Gastrocnemius medialis (tissue), 4 donors: Measurements from ENCODE around the gene SLC10A7. TPM values are rescaled to one million over a fixed set of nuclear protein-coding genes. Genes with fewer than 3 reads are reported as not detected.

Experiments used
- ATAC-seq, 2 donors: fragments of 150-250 bp; one replicate each; pipeline ENCODE4 v1.9.1; 2016
- DNase-seq, 2 donors: peaks; one replicate each; pipeline ENCODE4 v3.0.0-alpha.2; 2019
- H3K27ac ChIP-seq, 4 donors: fragments of 200-600 bp; sonication (generic); 1 replicate in 1 of 4; 2 replicates in 3 of 4; pipeline ENCODE4 v1.5.1; 2016 to 2018; ENCODE audit warnings: mild to moderate bottlenecking in 2 of 4, moderate library complexity in 1 of 4
- H3K27me3 ChIP-seq, 3 donors: fragments of 200-600 bp; sonication (generic) in 2 of 3; 1 replicate in 1 of 3; 2 replicates in 2 of 3; pipeline versions ENCODE4 v1.5.1 to v1.6.0; 2016 to 2019; ENCODE audit warnings: mild to moderate bottlenecking in 1 of 3, moderate library complexity in 1 of 3
- H3K36me3 ChIP-seq, 2 donors: fragments of 200-600 bp; sonication (generic) in 1 of 2; one replicate each; pipeline ENCODE4 v1.5.1; 2017 to 2018
- H3K4me1 ChIP-seq, 2 donors: fragments of 200-600 bp; sonication (generic) in 1 of 2; one replicate each; pipeline ENCODE4 v1.5.1; 2016 to 2017; ENCODE audit warnings: mild to moderate bottlenecking in 2 of 2
- H3K4me3 ChIP-seq, 4 donors: fragments of 200-600 bp; sonication (generic) in 3 of 4; 1 replicate in 1 of 4; 2 replicates in 3 of 4; pipeline ENCODE4 v1.5.1; 2016 to 2019; ENCODE audit warnings: mild to moderate bottlenecking in 2 of 4
- H3K9me3 ChIP-seq, 3 donors: fragments of 200-600 bp; sonication (generic) in 2 of 3; 1 replicate in 1 of 3; 2 replicates in 2 of 3; pipeline ENCODE4 v1.5.1; 2016 to 2019
- CTCF ChIP-seq, 5 experiments: fragments of 450-650 bp in 3 of 5; fragments of 200-600 bp in 2 of 5; sonication (generic) in 2 of 5; IDR thresholded peaks in 4 of 5; conservative IDR thresholded peaks in 1 of 5; 1 replicate in 4 of 5; 2 replicates in 1 of 5; pipeline ENCODE4 v1.5.1; 2016 to 2019; ENCODE audit warnings: antibody characterized with exemption in 5 of 5, mild to moderate bottlenecking in 3 of 5, moderate library complexity in 3 of 5
- POLR2A ChIP-seq, 2 donors: fragments of 450-650 bp; IDR thresholded peaks; one replicate each; pipeline ENCODE4 v1.6.1; 2017; ENCODE audit warnings: antibody characterized with exemption in 2 of 2, mild to moderate bottlenecking in 2 of 2, moderate library complexity in 2 of 2
- in situ Hi-C, 4 donors: fragments of 200-750 bp; cut with MboI; loops; one replicate each; pipeline versions ENCODE4 v1.15.0 to v1.8.0; 2017; ENCODE audit warnings: low sequenced_read_pairs in 4 of 4
- intact Hi-C: fragments of 100-400 bp; cut with DNase I; formaldehyde crosslinking; loops from one replicate; pipeline ENCODE4 v1.15.1; 2023; ENCODE audit warnings: low total_unique reads
- total RNA-seq, 4 donors: library from RNA; depleted of rRNA; stranded (reverse); fragments of >200 nt; gene quantifications; one replicate each; pipeline versions ENCODE4 v1.1.0 to v1.2.3, GENCODE V29; 2016

SLC10A7 gene
- total RNA-seq, 4 donors from 2014 or later, result 2.1 to 6.0 (median 2.3) TPM

DNA sequence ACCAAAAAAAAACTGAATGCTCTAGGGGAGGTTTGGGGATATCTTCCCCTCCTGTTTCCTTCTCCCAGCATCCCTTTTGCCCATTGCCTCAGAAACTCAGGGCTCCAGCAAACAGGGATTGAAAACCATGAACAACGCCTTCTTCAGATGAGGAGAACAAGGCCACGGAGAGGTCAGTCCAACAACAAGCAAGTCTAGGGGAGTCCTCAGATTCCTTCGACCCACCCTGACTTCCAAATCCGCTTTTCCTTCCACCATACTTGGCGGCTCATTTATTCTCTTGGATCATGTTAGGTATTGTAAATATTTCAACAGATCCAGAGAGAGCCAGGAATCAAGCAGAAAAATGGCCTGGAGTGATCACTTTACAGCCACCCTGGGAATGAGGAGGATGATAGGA, 285.5 kb downstream of the SLC10A7 start:
- in situ Hi-C loops, result no loop called here
- H3K9me3 ChIP-seq, result no peaks in the 10 kb centered on the region
- ATAC-seq, result no peak
- TF ChIP-seq CTCF (IDR thresholded peaks at IDR 0.05 in 4 of 5, conservative IDR thresholded peaks at IDR 0.05 in 1 of 5) (no peak), POLR2A (IDR thresholded peaks at IDR 0.05) (no peak)
- no peaks in the 10 kb centered on the region for H3K27me3 ChIP-seq
- H3K4me3 ChIP-seq, result no peak overlapping the region
- no peaks in the 10 kb centered on the region for H3K36me3 ChIP-seq
- peaks cover 0 to 13% of the 10 kb centered on the region in 2 donors for H3K4me1 ChIP-seq
- H3K27ac ChIP-seq, result no peak overlapping the region
- intact Hi-C loops, result loop anchor here (5.0 kb wide), 1 partner anchor 681 kb away; no protein-coding TSS in a partner anchor
- DNase-seq, result no peak

GRCh38 chr4:146235654-146236177, 286.0 kb downstream of the SLC10A7 start:
- H3K9me3 ChIP-seq, result no peaks in the 10 kb centered on the region
- in situ Hi-C loops, result no loop called here
- H3K4me3 ChIP-seq, result no peak overlapping the region
- TF ChIP-seq POLR2A (IDR thresholded peaks at IDR 0.05), result no peak
- no peak for TF ChIP-seq CTCF (IDR thresholded peaks at IDR 0.05 in 4 of 5, conservative IDR thresholded peaks at IDR 0.05 in 1 of 5)
- DNase-seq, result peak in 1 of 2 donors; percentile 28
- H3K27ac ChIP-seq, result peak overlapping the region in 1 of 4 donors; percentile 54
- no peaks in the 10 kb centered on the region for H3K36me3 ChIP-seq
- no peaks in the 10 kb centered on the region for H3K27me3 ChIP-seq
- peaks cover 0 to 9% of the 10 kb centered on the region in 2 donors for H3K4me1 ChIP-seq
- peak; percentile 49 to 63 for ATAC-seq
- intact Hi-C loops, result loop anchor here (5.0 kb wide), 1 partner anchor 682 kb away; no protein-coding TSS in a partner anchor

DNA sequence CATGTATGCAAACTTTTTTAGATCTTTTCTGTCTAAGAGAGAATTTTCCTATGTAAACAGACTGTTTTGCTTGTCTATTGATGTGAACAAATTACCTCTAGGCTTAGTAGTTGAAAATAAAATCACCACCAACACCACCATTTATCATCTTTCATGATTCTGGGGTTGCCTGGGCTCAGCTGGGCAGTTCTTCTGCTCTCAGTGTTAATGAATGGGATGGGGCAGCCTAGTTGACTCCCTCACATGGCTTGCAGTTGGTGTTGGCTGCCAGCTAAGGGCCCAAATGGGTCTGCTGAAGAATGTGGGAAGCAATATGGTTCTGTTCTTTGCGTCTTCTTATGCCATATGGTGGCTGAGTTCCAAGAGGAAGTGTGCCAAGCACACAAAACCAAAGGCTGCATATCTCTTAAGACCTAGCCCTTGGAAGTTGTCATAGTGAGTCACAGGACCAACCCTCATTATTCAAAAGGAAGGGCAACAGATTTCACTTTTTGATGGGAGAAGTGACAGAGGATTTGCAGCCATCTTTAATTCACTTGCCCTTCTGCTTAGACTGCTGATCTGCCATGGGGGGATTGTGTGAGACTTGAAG, 289.5 kb downstream of the SLC10A7 start:
- TF ChIP-seq POLR2A (IDR thresholded peaks at IDR 0.05) (no peak), CTCF (IDR thresholded peaks at IDR 0.05 in 4 of 5, conservative IDR thresholded peaks at IDR 0.05 in 1 of 5) (no peak)
- DNase-seq, result no peak
- no peaks in the 10 kb centered on the region for H3K9me3 ChIP-seq
- H3K27me3 ChIP-seq, result no peaks in the 10 kb centered on the region
- intact Hi-C loops, result no loop called here
- no peak for ATAC-seq
- no peaks in the 10 kb centered on the region for H3K36me3 ChIP-seq
- H3K27ac ChIP-seq, result no peak overlapping the region
- peaks cover 0 to 6% of the 10 kb centered on the region in 2 donors for H3K4me1 ChIP-seq
- H3K4me3 ChIP-seq, result no peak overlapping the region
- in situ Hi-C loops, result no loop called here

- Histone ChIP-seq H3K9me3 (no peaks in the 10 kb centered on the region), H3K36me3 (no peaks in the 10 kb centered on the region), H3K27ac (no peak overlapping the region), H3K4me3 (no peak overlapping the region), H3K4me1 (no peaks in the 10 kb centered on the region), H3K27me3 (no peaks in the 10 kb centered on the region)
- TF ChIP-seq POLR2A (IDR thresholded peaks at IDR 0.05) (no peak), CTCF (IDR thresholded peaks at IDR 0.05 in 4 of 5, conservative IDR thresholded peaks at IDR 0.05 in 1 of 5) (no peak)
- ATAC-seq (no peak), DNase-seq (no peak)
- intact Hi-C loops, result no loop called here
- in situ Hi-C loops, result no loop called here
Observed at GRCh38 chr4:146229406-146229805, 292.3 kb downstream of the SLC10A7 start.
